Uterus (tissue), 4 donors: ENCODE measurements around the gene FLRT1. TPM values are rescaled to one million over a fixed set of nuclear protein-coding genes. Genes with fewer than 3 reads are reported as not detected.

Source experiments
- DNase-seq, 2 donors: peaks; one replicate each; pipeline ENCODE4 v3.0.0-alpha.2; 2019 to 2020
- H3K27ac ChIP-seq, 2 donors: fragments of 200-600 bp; sonication (generic); 1 replicate in 1 of 2; 2 replicates in 1 of 2; pipeline ENCODE4 v1.5.1; 2016 to 2018
- H3K27me3 ChIP-seq, 2 donors: fragments of 200-600 bp; sonication (generic); one replicate each; pipeline ENCODE4 v1.5.1; 2018 to 2019; ENCODE audit warnings: control low read depth in 1 of 2
- H3K36me3 ChIP-seq, 2 donors: fragments of 200-600 bp; sonication (generic); one replicate each; pipeline ENCODE4 v1.5.1; 2019; ENCODE audit warnings: control low read depth in 1 of 2
- H3K4me1 ChIP-seq, 2 donors: fragments of 200-600 bp; sonication (generic); one replicate each; pipeline ENCODE4 v1.5.1; 2018 to 2019; ENCODE audit warnings: control low read depth in 1 of 2
- H3K4me3 ChIP-seq, 2 donors: fragments of 200-600 bp; sonication (generic); 1 replicate in 1 of 2; 2 replicates in 1 of 2; pipeline ENCODE4 v1.5.1; 2018 to 2019; ENCODE audit warnings: mild to moderate bottlenecking in 1 of 2
- H3K9me3 ChIP-seq, 2 donors: fragments of 200-600 bp; sonication (generic); one replicate each; pipeline ENCODE4 v1.5.1; 2019; ENCODE audit warnings: control low read depth in 1 of 2
- POLR2A ChIP-seq, 2 donors: fragments of 450-650 bp; IDR thresholded peaks; one replicate each; pipeline ENCODE4 v1.6.1; 2016; ENCODE audit warnings: antibody characterized with exemption in 2 of 2, mild to moderate bottlenecking in 1 of 2, moderate library complexity in 1 of 2
- intact Hi-C: fragments of 100-400 bp; cut with DNase I; formaldehyde crosslinking; loops from one replicate; pipeline ENCODE4 v1.15.1; 2023; ENCODE audit warnings: low total_unique reads
- total RNA-seq, 4 donors: library from RNA; depleted of rRNA in 3 of 4; stranded (reverse); fragments of >200 nt in 3 of 4; gene quantifications; one replicate each; pipeline versions ENCODE4 v1.1.0 to v1.2.4, GENCODE V29; 2014 to 2023
- TF ChIP-seq, protein P1 (sequence below), 4 experiments: fragments of 200-600 bp in 2 of 4; fragments of 450-650 bp in 2 of 4; sonication (generic) in 2 of 4; IDR thresholded peaks; one replicate each; pipeline ENCODE4 v1.5.1; 2016 to 2019; ENCODE audit warnings: antibody characterized with exemption in 4 of 4, mild to moderate bottlenecking in 2 of 4, moderate library complexity in 1 of 4
- donor health status: DM: yes; HTN: yes; CAD: no.

Gene FLRT1
- total RNA-seq, 4 donors from 2014 or later: 0.26 to 7.3 (median 1.9) TPM; not detected in 1

DNA sequence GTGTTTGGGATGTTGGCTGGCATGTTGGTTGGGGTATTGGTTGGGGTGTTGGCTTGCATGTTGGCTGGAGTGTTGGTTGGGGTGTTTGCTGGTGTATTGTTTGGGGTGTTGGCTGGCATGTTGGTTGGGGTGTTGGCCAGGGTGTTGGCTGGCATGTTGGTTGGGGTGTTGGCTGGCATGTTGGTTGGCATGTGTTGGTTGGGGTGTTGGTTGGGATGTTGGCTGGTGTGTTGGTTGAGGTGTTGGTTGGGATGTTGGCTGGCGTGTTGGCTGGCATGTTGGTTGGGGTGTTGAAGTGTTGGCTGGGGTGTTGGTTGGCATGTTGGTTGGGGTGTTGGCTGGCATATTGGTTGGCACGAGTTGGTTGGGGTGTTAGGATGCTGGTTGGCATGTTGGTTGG is 24.9 kb upstream of the FLRT1 start:
- no peak overlapping the region for H3K27ac ChIP-seq
- H3K4me1 ChIP-seq: peaks cover 0 to 4% of the 10 kb centered on the region in 2 donors
- DNase-seq: no peak
- TF ChIP-seq, protein P1, sequence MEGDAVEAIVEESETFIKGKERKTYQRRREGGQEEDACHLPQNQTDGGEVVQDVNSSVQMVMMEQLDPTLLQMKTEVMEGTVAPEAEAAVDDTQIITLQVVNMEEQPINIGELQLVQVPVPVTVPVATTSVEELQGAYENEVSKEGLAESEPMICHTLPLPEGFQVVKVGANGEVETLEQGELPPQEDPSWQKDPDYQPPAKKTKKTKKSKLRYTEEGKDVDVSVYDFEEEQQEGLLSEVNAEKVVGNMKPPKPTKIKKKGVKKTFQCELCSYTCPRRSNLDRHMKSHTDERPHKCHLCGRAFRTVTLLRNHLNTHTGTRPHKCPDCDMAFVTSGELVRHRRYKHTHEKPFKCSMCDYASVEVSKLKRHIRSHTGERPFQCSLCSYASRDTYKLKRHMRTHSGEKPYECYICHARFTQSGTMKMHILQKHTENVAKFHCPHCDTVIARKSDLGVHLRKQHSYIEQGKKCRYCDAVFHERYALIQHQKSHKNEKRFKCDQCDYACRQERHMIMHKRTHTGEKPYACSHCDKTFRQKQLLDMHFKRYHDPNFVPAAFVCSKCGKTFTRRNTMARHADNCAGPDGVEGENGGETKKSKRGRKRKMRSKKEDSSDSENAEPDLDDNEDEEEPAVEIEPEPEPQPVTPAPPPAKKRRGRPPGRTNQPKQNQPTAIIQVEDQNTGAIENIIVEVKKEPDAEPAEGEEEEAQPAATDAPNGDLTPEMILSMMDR (IDR thresholded peaks at IDR 0.05): no peak
- no peak for TF ChIP-seq POLR2A (IDR thresholded peaks at IDR 0.05)
- H3K36me3 ChIP-seq: no peaks in the 10 kb centered on the region
- intact Hi-C loops: no loop called here
- H3K27me3 ChIP-seq: no peaks in the 10 kb centered on the region
- H3K9me3 ChIP-seq: no peaks in the 10 kb centered on the region
- H3K4me3 ChIP-seq: no peak overlapping the region

DNA sequence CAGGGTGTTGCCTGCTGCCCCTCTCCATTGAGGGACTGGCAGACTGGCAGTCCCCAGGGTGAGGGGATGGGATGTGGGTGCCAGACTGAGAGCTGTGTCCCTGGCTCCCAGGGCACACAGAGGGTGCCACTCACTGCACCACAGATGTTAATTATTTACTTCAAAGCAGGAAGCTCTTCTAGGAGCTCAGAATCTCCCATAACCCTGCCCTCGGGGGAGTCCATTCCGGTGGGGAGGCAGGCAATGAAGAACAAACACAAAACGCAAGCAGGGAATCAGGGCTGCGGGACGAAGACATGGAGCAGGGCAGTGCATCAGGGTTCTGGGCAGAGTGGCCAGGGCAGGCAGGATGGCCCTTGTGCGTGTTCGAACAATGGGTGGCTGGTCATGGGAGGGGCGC is 24.4 kb upstream of the FLRT1 start:
- no peaks in the 10 kb centered on the region for H3K36me3 ChIP-seq
- intact Hi-C loops: no loop called here
- no peak for DNase-seq
- no peak overlapping the region for H3K27ac ChIP-seq
- no peaks in the 10 kb centered on the region for H3K9me3 ChIP-seq
- TF ChIP-seq, protein P1 (IDR thresholded peaks at IDR 0.05): no peak
- TF ChIP-seq POLR2A (IDR thresholded peaks at IDR 0.05): no peak
- peaks cover 0 to 4% of the 10 kb centered on the region in 2 donors for H3K4me1 ChIP-seq
- no peak overlapping the region for H3K4me3 ChIP-seq
- H3K27me3 ChIP-seq: no peaks in the 10 kb centered on the region

DNA sequence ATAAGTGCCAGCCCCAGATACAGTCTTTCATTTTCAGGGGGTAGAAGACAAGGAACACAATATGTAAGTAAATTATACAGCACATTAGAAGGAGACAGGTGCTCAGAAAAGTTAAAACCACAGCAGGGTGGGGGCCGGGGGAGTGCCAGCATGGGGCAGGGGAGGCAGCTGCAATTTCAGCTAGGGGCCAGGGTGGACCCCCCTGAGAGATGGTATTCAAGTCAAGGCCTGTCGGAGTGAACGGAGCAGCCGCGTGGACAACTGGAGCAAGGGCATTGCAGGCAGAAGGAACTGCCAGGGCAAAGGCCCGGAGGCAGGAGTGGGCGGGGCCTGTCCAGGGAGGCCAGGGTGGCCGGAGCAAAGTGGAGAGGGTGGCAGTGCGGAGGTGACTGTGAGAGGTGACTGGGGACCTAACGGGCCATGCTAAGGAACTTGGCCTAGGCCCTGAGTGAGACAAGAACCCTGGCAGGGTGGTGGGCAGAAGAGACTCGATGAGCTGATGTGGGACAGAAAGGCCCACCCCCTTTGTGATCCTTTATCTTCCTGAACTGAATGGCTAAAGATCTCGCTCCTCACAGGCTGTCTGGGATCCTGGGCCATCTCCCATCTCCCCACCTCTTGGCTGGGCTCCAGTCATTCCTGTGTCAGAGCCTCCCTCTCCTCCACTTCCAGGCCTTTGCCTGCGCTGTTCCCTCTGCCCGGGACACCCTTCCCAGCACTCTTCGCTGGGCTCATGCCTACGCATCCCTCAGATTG is 22.4 kb upstream of the FLRT1 start:
- Histone ChIP-seq H3K9me3 (no peaks in the 10 kb centered on the region), H3K27ac (no peak overlapping the region), H3K27me3 (no peaks in the 10 kb centered on the region), H3K4me1 (no peaks in the 10 kb centered on the region), H3K36me3 (no peaks in the 10 kb centered on the region), H3K4me3 (no peak overlapping the region)
- no peak for DNase-seq
- TF ChIP-seq, protein P1 (IDR thresholded peaks at IDR 0.05): no peak
- no peak for TF ChIP-seq POLR2A (IDR thresholded peaks at IDR 0.05)
- intact Hi-C loops: no loop called here

DNA sequence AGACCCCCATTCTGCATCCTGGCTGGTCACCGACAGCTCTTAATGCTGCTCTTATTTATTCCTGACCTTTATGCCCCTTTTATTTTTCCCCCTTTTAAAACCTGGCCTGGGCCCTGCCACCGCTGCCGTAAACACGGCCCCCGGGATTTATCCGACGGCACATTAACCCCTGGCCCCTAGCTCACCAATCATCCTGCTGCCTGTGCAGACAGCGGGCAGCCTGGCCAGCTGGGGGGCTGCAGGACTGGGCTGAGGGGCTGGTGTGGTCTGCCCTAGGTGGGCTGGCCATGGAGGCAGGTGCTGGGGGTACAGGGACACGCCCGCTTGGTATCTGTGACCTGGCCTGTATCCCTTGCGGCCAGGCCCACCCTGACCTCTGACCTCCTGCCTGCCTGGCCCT is 21.4 kb upstream of the FLRT1 start:
- Histone ChIP-seq H3K4me1 (no peaks in the 10 kb centered on the region), H3K27me3 (no peaks in the 10 kb centered on the region), H3K4me3 (no peak overlapping the region), H3K27ac (no peak overlapping the region), H3K36me3 (no peaks in the 10 kb centered on the region), H3K9me3 (no peaks in the 10 kb centered on the region)
- no peak for DNase-seq
- TF ChIP-seq POLR2A (IDR thresholded peaks at IDR 0.05): no peak
- TF ChIP-seq, protein P1 (IDR thresholded peaks at IDR 0.05): no peak
- intact Hi-C loops: no loop called here

DNA sequence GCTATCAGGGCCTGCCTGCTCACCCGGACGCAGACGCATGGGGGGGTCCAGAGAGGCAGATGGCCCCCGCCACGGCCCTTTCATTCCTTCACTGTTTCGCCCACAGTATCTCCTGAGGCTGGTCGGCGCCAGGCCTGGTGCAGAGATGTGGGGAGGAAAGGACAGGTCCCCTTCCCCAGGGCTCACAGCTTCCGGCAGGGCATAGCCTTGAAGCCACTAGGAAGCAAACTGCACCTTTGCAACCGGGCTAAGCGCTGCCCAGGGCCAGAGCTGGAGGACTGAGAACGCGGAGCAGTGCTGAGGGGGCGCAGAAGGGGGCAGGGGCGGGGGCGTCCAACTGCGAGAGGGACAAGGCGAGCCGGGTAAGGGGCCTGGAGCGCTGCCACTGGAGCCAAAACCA is 20.2 kb upstream of the FLRT1 start:
- DNase-seq: no peak
- H3K9me3 ChIP-seq: no peaks in the 10 kb centered on the region
- no peaks in the 10 kb centered on the region for H3K36me3 ChIP-seq
- H3K27me3 ChIP-seq: no peaks in the 10 kb centered on the region
- intact Hi-C loops: no loop called here
- no peak overlapping the region for H3K27ac ChIP-seq
- no peaks in the 10 kb centered on the region for H3K4me1 ChIP-seq
- no peak overlapping the region for H3K4me3 ChIP-seq
- TF ChIP-seq, protein P1 (IDR thresholded peaks at IDR 0.05): no peak
- TF ChIP-seq POLR2A (IDR thresholded peaks at IDR 0.05): no peak
